HepG2 (cell line): ENCODE data around the gene SLC39A2. TPM values are rescaled to one million over a fixed set of nuclear protein-coding genes. Genes with fewer than 3 reads are reported as not detected.

Experiments
- CBX1 ChIP-seq: IDR thresholded peaks from one replicate; pipeline ENCODE4 v1.6.1; 2016; ENCODE audit warnings: antibody characterized with exemption, low read depth
- GTF2F1 ChIP-seq: fragments of 150-350 bp; IDR thresholded peaks from 2 replicates; pipeline ENCODE4 v1.6.1; 2014; ENCODE audit warnings: low read length
- HCFC1 ChIP-seq: fragments of 150-350 bp; IDR thresholded peaks from 2 replicates; pipeline ENCODE4 v1.6.1; 2014; ENCODE audit warnings: low read depth, low read length
- HDAC6 ChIP-seq: fragments of 200-600 bp; sonication (generic); IDR thresholded peaks from 2 replicates; pipeline ENCODE4 v1.7.0; 2017; ENCODE audit warnings: mild to moderate bottlenecking, antibody characterized with exemption, low read length, low read depth
- HNRNPH1 ChIP-seq: fragments of 200-400 bp; formaldehyde crosslinking; optimal IDR thresholded peaks from 2 replicates; pipeline ENCODE3; 2017; ENCODE audit warnings: mild to moderate bottlenecking, low read depth, low read length
- KAT2B ChIP-seq: fragments of 150-350 bp; IDR thresholded peaks from 2 replicates; pipeline ENCODE4 v1.6.1; 2014; ENCODE audit warnings: low read depth, low read length, borderline replicate concordance
- MTA1 ChIP-seq: sonication (generic); formaldehyde crosslinking; IDR thresholded peaks from 2 replicates; pipeline ENCODE4 v1.4.0; 2020; ENCODE audit warnings: missing genetic modification reagents, mild to moderate bottlenecking, borderline replicate concordance
- MTF2 ChIP-seq: sonication (generic); formaldehyde crosslinking; IDR thresholded peaks from 2 replicates; pipeline ENCODE4 v1.5.0; 2020; ENCODE audit warnings: missing genetic modification reagents, borderline replicate concordance
- RBFOX2 ChIP-seq: fragments of 200-400 bp; formaldehyde crosslinking; IDR thresholded peaks from 2 replicates; pipeline ENCODE4 v1.6.1; 2017; ENCODE audit warnings: low read depth, mild to moderate bottlenecking, low read length
- RELA ChIP-seq: sonication (generic); formaldehyde crosslinking; IDR thresholded peaks from 2 replicates; pipeline ENCODE4 v1.4.0; 2020; ENCODE audit warnings: missing genetic modification reagents
- SAP130 ChIP-seq: IDR thresholded peaks from 2 replicates; pipeline ENCODE4 v1.6.1; 2016; ENCODE audit warnings: low read depth
- SMARCC2 ChIP-seq: fragments of 450-650 bp; IDR thresholded peaks from 2 replicates; pipeline ENCODE4 v1.6.1; 2017; ENCODE audit warnings: antibody characterized with exemption, mild to moderate bottlenecking
- TMF1 ChIP-seq: sonication (generic); formaldehyde crosslinking; IDR thresholded peaks from 2 replicates; pipeline ENCODE4 v1.8.1; 2022; ENCODE audit warnings: low read depth, missing genetic modification reagents
- YEATS2 ChIP-seq: sonication (generic); formaldehyde crosslinking; IDR thresholded peaks from 2 replicates; pipeline ENCODE4 v1.4.0; 2020; ENCODE audit warnings: missing genetic modification reagents, borderline replicate concordance
- YY1 ChIP-seq: IDR thresholded peaks from 2 replicates; pipeline ENCODE4 v1.6.1; 2011; ENCODE audit warnings: low read length, low read depth, moderate library complexity, mild to moderate bottlenecking; ENCODE audit not compliant: insufficient read depth, insufficient replicate concordance
- ZBTB3 ChIP-seq: sonication (generic); formaldehyde crosslinking; IDR thresholded peaks from 2 replicates; pipeline ENCODE4 v1.4.0; 2020; ENCODE audit warnings: low read depth, mild to moderate bottlenecking, moderate library complexity, missing genetic modification reagents, borderline replicate concordance
- ZNF329 ChIP-seq: sonication (generic); formaldehyde crosslinking; IDR thresholded peaks from 2 replicates; pipeline ENCODE4 v1.9.0; 2021; ENCODE audit warnings: low read depth, mild to moderate bottlenecking, missing genetic modification reagents
- ZNF510 ChIP-seq: sonication (generic); formaldehyde crosslinking; IDR thresholded peaks from 2 replicates; pipeline ENCODE4 v1.4.0; 2020; ENCODE audit warnings: low read depth, mild to moderate bottlenecking, missing genetic modification reagents
- ZNF607 ChIP-seq: sonication (generic); formaldehyde crosslinking; IDR thresholded peaks from 2 replicates; pipeline ENCODE4 v1.5.1; 2020; ENCODE audit warnings: missing genetic modification reagents, mild to moderate bottlenecking, borderline replicate concordance
- ZNF792 ChIP-seq: IDR thresholded peaks from 2 replicates; pipeline ENCODE4 v1.6.1; 2016
- ZSCAN21 ChIP-seq: sonication (generic); formaldehyde crosslinking; IDR thresholded peaks from 2 replicates; pipeline ENCODE4 v1.8.0; 2022; ENCODE audit warnings: mild to moderate bottlenecking, missing genetic modification reagents, moderate library complexity, borderline replicate concordance
- polyA plus RNA-seq, 8 experiments: library from polyadenylated mRNA; depleted of rRNA in 3 of 8; stranded (reverse) in 7 of 8; unstranded in 1 of 8; fragments of >200 nt; fragmentation: Illumina TruSeq in 4 of 8; extraction: Trizol in 4 of 8; gene quantifications; 2 replicates each; pipeline versions ENCODE4 v1.2.1 to v1.2.3, GENCODE V29; 2011 to 2016; ENCODE audit warnings: low read depth in 4 of 8, missing spikeins in 1 of 8, mixed read lengths in 1 of 8; ENCODE audit not compliant: insufficient read depth in 1 of 8
- total RNA-seq, 5 experiments: library from RNA; depleted of rRNA; stranded (reverse); fragments of >200 nt; fragmentation: Illumina TruSeq; extraction: Trizol; gene quantifications; 2 replicates each; pipeline ENCODE4 v1.2.3, GENCODE V29; 2016; ENCODE audit warnings: low read depth in 1 of 5
- TF ChIP-seq, protein P1 (sequence below): sonication (generic); formaldehyde crosslinking; conservative IDR thresholded peaks from 2 replicates; pipeline ENCODE4 v1.8.0; 2022; ENCODE audit warnings: missing genetic modification reagents
- TF ChIP-seq, protein P2 (sequence below), 2 experiments: sonication (generic) in 1 of 2; formaldehyde crosslinking in 1 of 2; IDR thresholded peaks; 2 replicates each; pipeline versions ENCODE4 v1.6.1 to v1.9.0; 2014 to 2022; ENCODE audit warnings: antibody characterized with exemption in 1 of 2, borderline replicate concordance in 1 of 2, inconsistent platforms in 1 of 2, low read depth in 1 of 2, missing genetic modification reagents in 1 of 2

Gene SLC39A2
- total and polyA plus RNA-seq, 2 of the 13 experiments (the other 11 are each of a cell fraction or from before 2014, with no cell fraction given), result 0.08 to 0.11 TPM

DNA sequence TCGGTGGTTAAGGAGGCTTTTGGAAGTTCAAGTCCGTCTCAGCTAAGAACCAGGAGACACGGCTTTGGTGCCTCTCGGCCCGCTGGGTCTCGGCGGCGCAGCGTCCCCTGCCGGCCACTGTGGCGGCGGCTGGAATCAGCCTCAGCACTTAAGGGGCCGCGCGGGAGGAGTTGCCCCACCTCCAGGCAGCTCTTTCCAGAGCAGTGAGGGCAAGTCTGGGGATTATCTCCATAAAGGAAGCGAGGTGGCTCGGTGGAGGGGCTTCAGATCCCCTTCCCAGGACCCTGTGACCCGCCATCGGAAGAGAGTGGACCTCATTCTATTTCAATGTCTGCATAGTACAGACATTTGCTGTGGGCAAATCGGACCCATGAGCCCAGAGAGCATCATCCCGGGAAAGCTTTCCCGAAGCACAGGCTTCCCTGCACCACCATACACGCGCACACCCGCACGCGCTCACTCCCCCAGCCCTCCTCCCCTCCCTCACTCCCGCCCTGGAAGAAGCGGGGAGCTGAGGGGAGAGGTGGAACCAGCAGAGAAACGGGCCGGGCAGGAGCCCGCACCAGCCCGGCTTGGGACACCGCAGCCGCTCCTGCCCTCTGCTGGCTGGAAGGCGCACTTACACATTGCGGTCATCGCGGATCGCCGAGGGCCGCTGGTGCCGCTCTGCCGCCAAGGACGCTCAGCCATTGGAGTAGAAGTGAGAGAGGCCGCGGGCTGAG is 27.9 kb upstream of the SLC39A2 start (continued):
- TF ChIP-seq ZNF607 (CRISPR knock-in tag), result peak; percentile 65
- no peak for TF ChIP-seq TMF1
- TF ChIP-seq ZNF510, result 0 out of 2 replicates have a peak, but pooled peaks have one; percentile 31
- TF ChIP-seq, protein P1, sequence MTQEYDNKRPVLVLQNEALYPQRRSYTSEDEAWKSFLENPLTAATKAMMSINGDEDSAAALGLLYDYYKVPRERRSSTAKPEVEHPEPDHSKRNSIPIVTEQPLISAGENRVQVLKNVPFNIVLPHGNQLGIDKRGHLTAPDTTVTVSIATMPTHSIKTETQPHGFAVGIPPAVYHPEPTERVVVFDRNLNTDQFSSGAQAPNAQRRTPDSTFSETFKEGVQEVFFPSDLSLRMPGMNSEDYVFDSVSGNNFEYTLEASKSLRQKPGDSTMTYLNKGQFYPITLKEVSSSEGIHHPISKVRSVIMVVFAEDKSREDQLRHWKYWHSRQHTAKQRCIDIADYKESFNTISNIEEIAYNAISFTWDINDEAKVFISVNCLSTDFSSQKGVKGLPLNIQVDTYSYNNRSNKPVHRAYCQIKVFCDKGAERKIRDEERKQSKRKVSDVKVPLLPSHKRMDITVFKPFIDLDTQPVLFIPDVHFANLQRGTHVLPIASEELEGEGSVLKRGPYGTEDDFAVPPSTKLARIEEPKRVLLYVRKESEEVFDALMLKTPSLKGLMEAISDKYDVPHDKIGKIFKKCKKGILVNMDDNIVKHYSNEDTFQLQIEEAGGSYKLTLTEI, result no peak
- TF ChIP-seq, protein P2, sequence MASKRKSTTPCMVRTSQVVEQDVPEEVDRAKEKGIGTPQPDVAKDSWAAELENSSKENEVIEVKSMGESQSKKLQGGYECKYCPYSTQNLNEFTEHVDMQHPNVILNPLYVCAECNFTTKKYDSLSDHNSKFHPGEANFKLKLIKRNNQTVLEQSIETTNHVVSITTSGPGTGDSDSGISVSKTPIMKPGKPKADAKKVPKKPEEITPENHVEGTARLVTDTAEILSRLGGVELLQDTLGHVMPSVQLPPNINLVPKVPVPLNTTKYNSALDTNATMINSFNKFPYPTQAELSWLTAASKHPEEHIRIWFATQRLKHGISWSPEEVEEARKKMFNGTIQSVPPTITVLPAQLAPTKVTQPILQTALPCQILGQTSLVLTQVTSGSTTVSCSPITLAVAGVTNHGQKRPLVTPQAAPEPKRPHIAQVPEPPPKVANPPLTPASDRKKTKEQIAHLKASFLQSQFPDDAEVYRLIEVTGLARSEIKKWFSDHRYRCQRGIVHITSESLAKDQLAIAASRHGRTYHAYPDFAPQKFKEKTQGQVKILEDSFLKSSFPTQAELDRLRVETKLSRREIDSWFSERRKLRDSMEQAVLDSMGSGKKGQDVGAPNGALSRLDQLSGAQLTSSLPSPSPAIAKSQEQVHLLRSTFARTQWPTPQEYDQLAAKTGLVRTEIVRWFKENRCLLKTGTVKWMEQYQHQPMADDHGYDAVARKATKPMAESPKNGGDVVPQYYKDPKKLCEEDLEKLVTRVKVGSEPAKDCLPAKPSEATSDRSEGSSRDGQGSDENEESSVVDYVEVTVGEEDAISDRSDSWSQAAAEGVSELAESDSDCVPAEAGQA (IDR thresholded peaks at IDR 0.05; ENCODE audit: low read depth), result no peak
- TF ChIP-seq, protein P2 (CRISPR knock-in tag; IDR thresholded peaks at IDR 0.05; ENCODE audit: borderline replicate concordance), result no peak; the same call in 1 of the 2 replicates
- TF ChIP-seq MTA1 (CRISPR knock-in tag), result no peak
- no peak; the same call in 1 of the 2 replicates for TF ChIP-seq ZSCAN21 (CRISPR knock-in tag)
- TF ChIP-seq RBFOX2, result peak; percentile 46; the same call in 1 of the 2 replicates
- TF ChIP-seq ZBTB3 (CRISPR knock-in tag), result no peak
- no peak for TF ChIP-seq YEATS2 (CRISPR knock-in tag)
- peak; percentile 56 for TF ChIP-seq SAP130
- TF ChIP-seq GTF2F1, result no peak
- TF ChIP-seq ZNF792, result 0 out of 2 replicates have a peak, but pooled peaks have one; percentile 53
- no peak for TF ChIP-seq SMARCC2
- TF ChIP-seq ZNF329 (CRISPR knock-in tag), result no peak
- peak; percentile 50; the same call in 1 of the 2 replicates for TF ChIP-seq MTF2 (CRISPR knock-in tag)
- peak; percentile 47 for TF ChIP-seq HNRNPH1
- TF ChIP-seq CBX1, result peak; percentile 76
- TF ChIP-seq YY1, result peak; percentile 52
- TF ChIP-seq KAT2B, result no peak
- no peak for TF ChIP-seq HDAC6
- peak; percentile 60; the same call in 1 of the 2 replicates for TF ChIP-seq RELA
- TF ChIP-seq HCFC1, result 0 out of 2 replicates have a peak, but pooled peaks have one; percentile 14
